HG02642 (cell line): ENCODE measurements around the gene HBG1.
"Not testable (repeated sequence)": the region's sequence is repeated elsewhere in the genome, so short reads cannot be mapped to it uniquely, and the experiment has no call there.

Experiments
- ATAC-seq: cut with Tn5 transposase; IDR thresholded peaks from one replicate; pipeline ENCODE4 v1.9.1; 2021; ENCODE audit warnings: mild to moderate bottlenecking; ENCODE audit not compliant: unreplicated experiment, poor library complexity

HBG1 gene

GRCh38 chr11:5250543-5251204 is 1.0 kb upstream of the HBG1 start:
- no peak for ATAC-seq

- ATAC-seq = not testable (repeated sequence)
Measured at GRCh38 chr11:5248498-5248897, 1.2 kb downstream of the HBG1 start.

- ATAC-seq = no peak
Measured at GRCh38 chr11:5247472-5248192, 2.0 kb downstream of the HBG1 start.

- no peak for ATAC-seq
Measured at GRCh38 chr11:5246772-5247471, 2.7 kb downstream of the HBG1 start.

GRCh38 chr11:5245155-5245554 is 4.5 kb downstream of the HBG1 start:
- no peak for ATAC-seq

- ATAC-seq = no peak
Measured at GRCh38 chr11:5243816-5244180, 5.9 kb downstream of the HBG1 start.

- ATAC-seq = no peak
Measured at GRCh38 chr11:5242933-5243815, 6.5 kb downstream of the HBG1 start.

- no peak for ATAC-seq
Measured at GRCh38 chr11:5242208-5242607, 7.4 kb downstream of the HBG1 start.

- ATAC-seq = no peak
Measured at GRCh38 chr11:5241458-5241857, 8.2 kb downstream of the HBG1 start.

GRCh38 chr11:5240458-5240857 is 9.2 kb downstream of the HBG1 start:
- no peak for ATAC-seq

- ATAC-seq = no peak
Measured at GRCh38 chr11:5240056-5240455, 9.6 kb downstream of the HBG1 start.

- no peak for ATAC-seq
Measured at GRCh38 chr11:5239046-5239445, 10.6 kb downstream of the HBG1 start.

GRCh38 chr11:5238486-5238885 is 11.2 kb downstream of the HBG1 start:
- no peak for ATAC-seq

- no peak for ATAC-seq
Measured at GRCh38 chr11:5237420-5237819, 12.2 kb downstream of the HBG1 start.

GRCh38 chr11:5235364-5236095 is 14.1 kb downstream of the HBG1 start:
- ATAC-seq = no peak

GRCh38 chr11:5234381-5234834 is 15.2 kb downstream of the HBG1 start, which contains the start of gene HBD:
Gene HBD, minus strand, starts transcription at chr11:5234483. Its CDS starts 50 bp downstream, at chr11:5234433.
- ATAC-seq = peak; percentile 76

GRCh38 chr11:5233307-5233706 is 16.4 kb downstream of the HBG1 start:
- no peak for ATAC-seq

GRCh38 chr11:5232821-5233220 is 16.8 kb downstream of the HBG1 start:
- no peak for ATAC-seq

- no peak for ATAC-seq
Measured at GRCh38 chr11:5232176-5232575, 17.5 kb downstream of the HBG1 start.

- ATAC-seq = no peak
Measured at GRCh38 chr11:5231111-5231510, 18.5 kb downstream of the HBG1 start.
